Measurements from ENCODE around the gene HSP90AB1.

HSP90AB1 gene

DNA sequence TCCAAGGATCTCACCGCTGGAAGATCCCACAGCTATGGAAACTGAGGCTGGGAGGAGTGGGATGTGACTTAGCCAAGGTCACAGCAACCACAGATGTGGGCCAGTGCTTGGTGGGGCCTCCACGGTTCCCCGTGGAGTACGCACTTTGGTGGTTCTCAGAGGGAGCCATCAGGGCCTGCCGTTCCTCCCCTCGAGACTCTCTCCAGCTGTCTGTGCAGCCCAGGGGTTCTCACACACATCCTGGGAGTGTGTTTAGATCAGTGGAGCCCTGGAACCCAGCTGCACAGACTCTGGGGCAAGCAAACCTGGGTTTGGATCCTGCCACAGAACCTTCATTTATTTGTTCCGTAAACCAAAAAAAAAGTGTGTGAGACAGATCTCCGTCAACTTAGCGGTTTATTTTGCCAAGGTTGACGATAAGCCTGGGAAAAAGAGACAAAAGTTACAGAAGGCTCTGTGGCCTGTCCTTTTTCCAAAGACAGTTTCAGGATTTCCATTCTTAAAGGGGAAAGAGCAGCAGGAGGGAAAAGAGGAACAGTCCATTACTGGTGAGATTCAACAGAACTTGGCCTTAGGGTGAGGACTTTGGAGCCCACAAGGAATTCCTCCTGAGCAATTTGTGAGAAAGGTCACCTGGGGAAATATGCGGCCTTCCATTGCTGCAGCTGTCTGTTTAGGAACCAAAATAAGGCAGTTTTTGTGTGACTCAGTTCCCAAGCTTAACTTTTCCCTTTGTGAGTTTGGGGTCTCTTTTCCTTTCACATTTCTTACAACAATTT is 43.7 kb upstream of the HSP90AB1 start:
- DNase-seq (ENCODE audit: low spot score): no peak
- TF ChIP-seq, protein P1, sequence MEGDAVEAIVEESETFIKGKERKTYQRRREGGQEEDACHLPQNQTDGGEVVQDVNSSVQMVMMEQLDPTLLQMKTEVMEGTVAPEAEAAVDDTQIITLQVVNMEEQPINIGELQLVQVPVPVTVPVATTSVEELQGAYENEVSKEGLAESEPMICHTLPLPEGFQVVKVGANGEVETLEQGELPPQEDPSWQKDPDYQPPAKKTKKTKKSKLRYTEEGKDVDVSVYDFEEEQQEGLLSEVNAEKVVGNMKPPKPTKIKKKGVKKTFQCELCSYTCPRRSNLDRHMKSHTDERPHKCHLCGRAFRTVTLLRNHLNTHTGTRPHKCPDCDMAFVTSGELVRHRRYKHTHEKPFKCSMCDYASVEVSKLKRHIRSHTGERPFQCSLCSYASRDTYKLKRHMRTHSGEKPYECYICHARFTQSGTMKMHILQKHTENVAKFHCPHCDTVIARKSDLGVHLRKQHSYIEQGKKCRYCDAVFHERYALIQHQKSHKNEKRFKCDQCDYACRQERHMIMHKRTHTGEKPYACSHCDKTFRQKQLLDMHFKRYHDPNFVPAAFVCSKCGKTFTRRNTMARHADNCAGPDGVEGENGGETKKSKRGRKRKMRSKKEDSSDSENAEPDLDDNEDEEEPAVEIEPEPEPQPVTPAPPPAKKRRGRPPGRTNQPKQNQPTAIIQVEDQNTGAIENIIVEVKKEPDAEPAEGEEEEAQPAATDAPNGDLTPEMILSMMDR (IDR thresholded peaks at IDR 0.05; ENCODE audit: extremely low read depth, missing control alignments): no peak

DNA sequence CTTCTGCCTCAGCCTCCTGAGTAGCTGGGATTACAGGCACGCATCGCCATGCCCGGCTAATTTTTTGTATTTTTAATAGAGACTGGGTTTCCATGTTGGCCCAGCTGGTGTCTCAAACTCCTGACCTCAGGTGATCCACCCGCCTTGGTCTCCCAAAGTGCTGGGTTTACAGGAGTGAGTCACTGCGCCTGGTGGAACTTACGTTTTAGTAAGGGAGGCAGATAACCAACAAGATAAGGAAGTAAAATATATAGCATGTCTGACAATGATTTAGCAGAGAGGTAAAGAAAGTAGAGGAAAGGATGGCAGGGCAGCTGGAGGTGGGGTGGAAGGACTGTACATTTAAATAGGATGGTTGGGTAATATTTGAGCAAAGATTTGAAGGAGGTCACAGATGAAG is 42.9 kb upstream of the HSP90AB1 start:
- TF ChIP-seq, protein P1 (IDR thresholded peaks at IDR 0.05; ENCODE audit: extremely low read depth, missing control alignments): no peak
- DNase-seq (ENCODE audit: low spot score): no peak

DNA sequence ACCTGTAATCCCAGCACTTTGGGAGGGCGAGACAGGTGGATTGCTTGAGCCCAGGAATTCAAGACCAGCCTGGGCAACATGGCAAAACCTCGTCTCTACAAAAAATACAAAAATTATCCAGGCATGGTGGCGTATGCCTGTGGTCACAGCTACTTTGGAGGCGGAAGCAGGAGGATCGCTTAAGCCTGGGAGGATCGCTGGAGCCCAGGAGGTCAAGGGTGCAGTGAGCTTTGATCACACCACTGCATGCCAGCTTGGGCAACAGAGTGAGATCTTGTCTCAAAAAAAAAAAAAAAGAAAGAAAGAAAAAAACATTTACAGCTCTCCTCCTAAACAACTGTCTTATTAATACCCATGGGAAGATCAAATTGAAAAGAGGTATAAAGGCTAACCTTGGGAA is 38.9 kb upstream of the HSP90AB1 start:
- TF ChIP-seq, protein P1 (IDR thresholded peaks at IDR 0.05; ENCODE audit: extremely low read depth, missing control alignments): no peak
- DNase-seq (ENCODE audit: low spot score): no peak

DNA sequence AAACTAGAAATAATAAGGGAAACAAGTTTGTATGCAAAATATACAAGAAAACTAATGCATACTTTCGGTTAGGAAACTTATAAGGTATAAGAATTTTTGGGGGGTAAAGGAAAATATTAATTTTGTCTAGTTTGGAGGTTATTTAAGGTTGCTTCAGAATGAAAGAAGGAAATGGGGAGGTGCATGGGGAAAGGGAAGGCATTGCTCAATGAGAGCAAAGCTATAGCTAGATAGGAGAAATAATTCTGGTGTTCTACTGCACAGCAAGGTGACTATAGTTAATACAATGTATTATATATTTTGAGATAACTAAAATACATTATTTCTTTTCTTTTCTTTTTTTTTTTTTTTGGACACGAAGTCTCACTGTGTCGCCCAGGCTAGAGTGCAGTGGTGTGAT is 35.6 kb upstream of the HSP90AB1 start:
- TF ChIP-seq, protein P1 (IDR thresholded peaks at IDR 0.05; ENCODE audit: extremely low read depth, missing control alignments): no peak
- no peak for DNase-seq (ENCODE audit: low spot score)

- no peak for DNase-seq (ENCODE audit: low spot score)
- TF ChIP-seq, protein P1 (IDR thresholded peaks at IDR 0.05; ENCODE audit: extremely low read depth, missing control alignments): no peak
Observed at GRCh38 chr6:44214307-44214706, 32.6 kb upstream of the HSP90AB1 start.

DNA sequence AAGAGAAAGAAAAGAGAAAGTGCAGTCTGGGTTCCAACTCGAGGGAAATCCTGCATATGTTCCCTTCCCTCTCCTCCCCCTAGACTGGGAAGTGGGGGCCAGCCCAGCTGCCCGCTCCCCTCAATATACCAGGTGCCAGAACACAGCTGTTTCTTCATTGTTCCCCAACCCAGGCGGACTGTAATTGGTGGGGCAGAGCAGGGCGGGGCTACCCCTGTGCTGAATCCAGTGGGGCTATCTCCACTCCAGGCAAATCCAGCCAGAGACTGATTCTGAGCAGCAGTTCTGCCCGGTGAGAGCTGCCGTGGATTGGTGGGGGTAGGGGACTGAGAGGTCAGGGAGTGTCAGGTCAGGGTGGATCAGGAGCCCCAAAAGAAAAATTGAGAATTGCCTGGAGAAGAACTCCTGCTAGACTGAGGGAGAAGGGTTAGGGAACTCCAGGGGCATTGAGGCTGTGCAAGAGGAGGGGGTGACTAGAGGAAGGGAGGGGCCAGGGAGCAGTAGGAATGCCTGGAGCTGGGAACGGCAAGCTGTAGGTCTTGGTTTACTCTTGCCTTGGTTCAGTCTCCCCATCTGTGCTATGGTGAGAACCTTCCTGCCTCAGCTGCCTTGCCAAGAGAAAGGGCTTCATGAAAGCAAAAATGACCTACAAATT is 30.1 kb upstream of the HSP90AB1 start, which contains the start of gene MYMX:
Gene MYMX (plus strand): TSS at position 250 of the 655 bp plus-strand sequence. CDS start 546 bp downstream, outside the sequence.
- peak; percentile 10 for DNase-seq (ENCODE audit: low spot score)

More for the DNA sequence above, 30.1 kb upstream of the HSP90AB1 start, which contains the start of gene MYMX:
- TF ChIP-seq, protein P1 (IDR thresholded peaks at IDR 0.05; ENCODE audit: extremely low read depth, missing control alignments): no peak
